ENCODE measurements around the gene STXBP6.

GRCh38 chr14:24834956-24835355, 215.0 kb downstream of the STXBP6 start:
- TF ChIP-seq CTCF (IDR thresholded peaks at IDR 0.05) (no peak), POLR2A (IDR thresholded peaks at IDR 0.05) (no peak)

Data from uterus (tissue), 2 donors.